ENCODE data around the gene CDC73. TPM values are rescaled to one million over a fixed set of nuclear protein-coding genes. Genes with fewer than 3 reads are reported as not detected.

CDC73 gene
- polyA plus RNA-seq (ENCODE audit: insufficient read length in 4 of 4): 10 to 100 TPM; 40.9 to 55.1 (median 52.3) TPM

- peak; percentile 88 to 97 (median 91) for DNase-seq (ENCODE audit: low read depth in 4 of 4, low spot score in 3 of 4)
Observed at GRCh38 chr1:193121616-193122593, at the start of gene CDC73. Gene CDC73 (plus strand): TSS chr1:193122031. CDS start chr1:193122201, 170 bp downstream.

GRCh38 chr1:193077991-193078390, 43.8 kb upstream of the CDC73 start:
- DNase-seq (ENCODE audit: low read depth in 4 of 4, low spot score in 3 of 4): no peak

GRCh38 chr1:193079187-193079586, 42.6 kb upstream of the CDC73 start:
- no peak for DNase-seq (ENCODE audit: low read depth in 4 of 4, low spot score in 3 of 4)

- DNase-seq (ENCODE audit: low read depth in 4 of 4, low spot score in 3 of 4): no peak
Observed at GRCh38 chr1:193083365-193084088, 38.3 kb upstream of the CDC73 start.

- no peak for DNase-seq (ENCODE audit: low read depth in 4 of 4, low spot score in 3 of 4)
Observed at GRCh38 chr1:193085263-193085662, 36.6 kb upstream of the CDC73 start.

GRCh38 chr1:193086342-193086741, 35.5 kb upstream of the CDC73 start:
- no peak for DNase-seq (ENCODE audit: low read depth in 4 of 4, low spot score in 3 of 4)

- no peak for DNase-seq (ENCODE audit: low read depth in 4 of 4, low spot score in 3 of 4)
Observed at GRCh38 chr1:193087893-193088292, 33.9 kb upstream of the CDC73 start.

GRCh38 chr1:193090865-193091264, 31.0 kb upstream of the CDC73 start:
- no peak for DNase-seq (ENCODE audit: low read depth in 4 of 4, low spot score in 3 of 4)

- no peak for DNase-seq (ENCODE audit: low read depth in 4 of 4, low spot score in 3 of 4)
Observed at GRCh38 chr1:193094112-193094511, 27.7 kb upstream of the CDC73 start.

GRCh38 chr1:193102662-193103061, 19.2 kb upstream of the CDC73 start:
- no peak for DNase-seq (ENCODE audit: low read depth in 4 of 4, low spot score in 3 of 4)

GRCh38 chr1:193103759-193104501, 17.9 kb upstream of the CDC73 start:
- no peak for DNase-seq (ENCODE audit: low read depth in 4 of 4, low spot score in 3 of 4)

GRCh38 chr1:193104502-193104906, 17.3 kb upstream of the CDC73 start:
- peak in 1 of 4 donors; percentile 14 for DNase-seq (ENCODE audit: low read depth in 4 of 4, low spot score in 3 of 4)

- peak; percentile 64 to 70 (median 66) for DNase-seq (ENCODE audit: low read depth in 4 of 4, low spot score in 3 of 4)
Observed at GRCh38 chr1:193104907-193105820, 16.7 kb upstream of the CDC73 start, which contains the start of gene GLRX2. Gene GLRX2 (minus strand): TSS chr1:193105414. CDS start chr1:193105382, 32 bp downstream.

- no peak for DNase-seq (ENCODE audit: low read depth in 4 of 4, low spot score in 3 of 4)
Observed at GRCh38 chr1:193105821-193106177, 16.0 kb upstream of the CDC73 start.

- DNase-seq (ENCODE audit: low read depth in 4 of 4, low spot score in 3 of 4): no peak
Observed at GRCh38 chr1:193108471-193108870, 13.4 kb upstream of the CDC73 start.

- no peak for DNase-seq (ENCODE audit: low read depth in 4 of 4, low spot score in 3 of 4)
Observed at GRCh38 chr1:193109619-193110018, 12.2 kb upstream of the CDC73 start.

- no peak for DNase-seq (ENCODE audit: low read depth in 4 of 4, low spot score in 3 of 4)
Observed at GRCh38 chr1:193110246-193110645, 11.6 kb upstream of the CDC73 start.

- no peak for DNase-seq (ENCODE audit: low read depth in 4 of 4, low spot score in 3 of 4)
Observed at GRCh38 chr1:193110864-193111263, 11.0 kb upstream of the CDC73 start.

- no peak for DNase-seq (ENCODE audit: low read depth in 4 of 4, low spot score in 3 of 4)
Observed at GRCh38 chr1:193111641-193112090, 10.2 kb upstream of the CDC73 start.
